D341Med (cell line): ENCODE measurements around the gene TAS2R40.
A peak's percentile ranks its signal among the peaks of the same experiment; 100 is the strongest.
"Not testable (repeated sequence)": the region's sequence is repeated elsewhere in the genome, so short reads cannot be mapped to it uniquely, and the experiment has no call there.

Experiments
- DNase-seq: peaks from one replicate; pipeline ENCODE4 v3.0.0; 2012; ENCODE audit warnings: low spot score

The TAS2R40 gene

GRCh38 chr7:143221737-143222136, at the start of gene TAS2R40:
TAS2R40 (plus strand) TSS chr7:143222037; CDS start chr7:143222079, 42 bp downstream.
- DNase-seq = no peak

- DNase-seq = no peak
Measured at GRCh38 chr7:143172354-143172753, 49.5 kb upstream of the TAS2R40 start.

GRCh38 chr7:143176128-143176527, 45.7 kb upstream of the TAS2R40 start:
- DNase-seq = no peak

- DNase-seq = no peak
Measured at GRCh38 chr7:143177374-143178119, 44.3 kb upstream of the TAS2R40 start.

GRCh38 chr7:143180771-143181170, 41.1 kb upstream of the TAS2R40 start:
- not testable (repeated sequence) for DNase-seq

- DNase-seq = no peak
Measured at GRCh38 chr7:143181349-143181748, 40.5 kb upstream of the TAS2R40 start.

- DNase-seq = no peak
Measured at GRCh38 chr7:143183024-143183423, 38.8 kb upstream of the TAS2R40 start, which contains the start of gene TAS2R39. TAS2R39 (plus strand) TSS chr7:143183419; CDS start chr7:143183419, 0 bp downstream.

GRCh38 chr7:143185551-143185950, 36.3 kb upstream of the TAS2R40 start:
- DNase-seq = no peak

GRCh38 chr7:143188994-143189393, 32.8 kb upstream of the TAS2R40 start:
- no peak for DNase-seq

GRCh38 chr7:143193880-143194279, 28.0 kb upstream of the TAS2R40 start:
- no peak for DNase-seq

GRCh38 chr7:143199040-143199439, 22.8 kb upstream of the TAS2R40 start:
- DNase-seq = no peak

GRCh38 chr7:143202161-143202560, 19.7 kb upstream of the TAS2R40 start:
- DNase-seq = no peak

GRCh38 chr7:143203386-143203785, 18.5 kb upstream of the TAS2R40 start:
- DNase-seq = no peak

- no peak for DNase-seq
Measured at GRCh38 chr7:143205560-143206293, 16.1 kb upstream of the TAS2R40 start.

- no peak for DNase-seq
Measured at GRCh38 chr7:143210541-143210940, 11.3 kb upstream of the TAS2R40 start.

- not testable (repeated sequence) for DNase-seq
Measured at GRCh38 chr7:143213478-143213877, 8.4 kb upstream of the TAS2R40 start.

GRCh38 chr7:143214789-143215679, 6.8 kb upstream of the TAS2R40 start:
- DNase-seq = peak; percentile 73

- no peak for DNase-seq
Measured at GRCh38 chr7:143216151-143216550, 5.7 kb upstream of the TAS2R40 start.

GRCh38 chr7:143216686-143217085, 5.2 kb upstream of the TAS2R40 start:
- no peak for DNase-seq

- DNase-seq = no peak
Measured at GRCh38 chr7:143217806-143218205, 4.0 kb upstream of the TAS2R40 start.

- no peak for DNase-seq
Measured at GRCh38 chr7:143221286-143221685, 551 bp upstream of the TAS2R40 start.

- DNase-seq = no peak
Measured at GRCh38 chr7:143222782-143223181, 945 bp downstream of the TAS2R40 start.
